Measurements from ENCODE around the gene RSPO4.

- TF ChIP-seq CTCF (conservative IDR thresholded peaks at IDR 0.05; ENCODE audit: low read depth, low read length) (no peak), EZH2 (IDR thresholded peaks at IDR 0.05; ENCODE audit: borderline replicate concordance, low read depth, low read length, poor library complexity, severe bottlenecking) (no peak)
Measured at GRCh38 chr20:962223-962622, 39.9 kb downstream of the RSPO4 start.
